Measurements from ENCODE around the gene CDH13.

Gene CDH13

DNA sequence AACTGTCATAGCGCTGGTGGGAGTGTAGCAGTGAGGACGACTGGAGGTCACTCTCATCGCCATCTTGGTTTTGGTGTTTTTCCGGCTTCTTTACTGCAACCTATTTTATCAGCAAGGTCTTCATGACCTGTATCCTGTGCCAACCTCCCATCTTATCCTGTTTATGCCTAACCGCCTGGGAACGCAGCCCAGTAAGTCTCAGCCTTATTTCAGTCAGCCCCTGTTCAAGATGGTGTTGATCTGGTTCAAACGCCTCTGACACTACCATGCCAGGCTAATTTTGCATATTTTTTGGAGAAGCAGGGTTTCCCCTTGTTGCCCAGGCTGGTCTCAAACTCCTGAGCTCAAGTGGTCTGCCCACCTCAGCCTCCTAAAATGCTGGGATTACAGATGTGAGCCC lies 1001.2 kb downstream of the CDH13 start:
- H3K27ac ChIP-seq (replicated peaks) = no peak overlapping the region
- TF ChIP-seq, protein P1, sequence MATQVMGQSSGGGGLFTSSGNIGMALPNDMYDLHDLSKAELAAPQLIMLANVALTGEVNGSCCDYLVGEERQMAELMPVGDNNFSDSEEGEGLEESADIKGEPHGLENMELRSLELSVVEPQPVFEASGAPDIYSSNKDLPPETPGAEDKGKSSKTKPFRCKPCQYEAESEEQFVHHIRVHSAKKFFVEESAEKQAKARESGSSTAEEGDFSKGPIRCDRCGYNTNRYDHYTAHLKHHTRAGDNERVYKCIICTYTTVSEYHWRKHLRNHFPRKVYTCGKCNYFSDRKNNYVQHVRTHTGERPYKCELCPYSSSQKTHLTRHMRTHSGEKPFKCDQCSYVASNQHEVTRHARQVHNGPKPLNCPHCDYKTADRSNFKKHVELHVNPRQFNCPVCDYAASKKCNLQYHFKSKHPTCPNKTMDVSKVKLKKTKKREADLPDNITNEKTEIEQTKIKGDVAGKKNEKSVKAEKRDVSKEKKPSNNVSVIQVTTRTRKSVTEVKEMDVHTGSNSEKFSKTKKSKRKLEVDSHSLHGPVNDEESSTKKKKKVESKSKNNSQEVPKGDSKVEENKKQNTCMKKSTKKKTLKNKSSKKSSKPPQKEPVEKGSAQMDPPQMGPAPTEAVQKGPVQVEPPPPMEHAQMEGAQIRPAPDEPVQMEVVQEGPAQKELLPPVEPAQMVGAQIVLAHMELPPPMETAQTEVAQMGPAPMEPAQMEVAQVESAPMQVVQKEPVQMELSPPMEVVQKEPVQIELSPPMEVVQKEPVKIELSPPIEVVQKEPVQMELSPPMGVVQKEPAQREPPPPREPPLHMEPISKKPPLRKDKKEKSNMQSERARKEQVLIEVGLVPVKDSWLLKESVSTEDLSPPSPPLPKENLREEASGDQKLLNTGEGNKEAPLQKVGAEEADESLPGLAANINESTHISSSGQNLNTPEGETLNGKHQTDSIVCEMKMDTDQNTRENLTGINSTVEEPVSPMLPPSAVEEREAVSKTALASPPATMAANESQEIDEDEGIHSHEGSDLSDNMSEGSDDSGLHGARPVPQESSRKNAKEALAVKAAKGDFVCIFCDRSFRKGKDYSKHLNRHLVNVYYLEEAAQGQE (IDR thresholded peaks at IDR 0.05; ENCODE audit: insufficient replicate concordance, low read depth) = no peak
- TF ChIP-seq, protein P2, sequence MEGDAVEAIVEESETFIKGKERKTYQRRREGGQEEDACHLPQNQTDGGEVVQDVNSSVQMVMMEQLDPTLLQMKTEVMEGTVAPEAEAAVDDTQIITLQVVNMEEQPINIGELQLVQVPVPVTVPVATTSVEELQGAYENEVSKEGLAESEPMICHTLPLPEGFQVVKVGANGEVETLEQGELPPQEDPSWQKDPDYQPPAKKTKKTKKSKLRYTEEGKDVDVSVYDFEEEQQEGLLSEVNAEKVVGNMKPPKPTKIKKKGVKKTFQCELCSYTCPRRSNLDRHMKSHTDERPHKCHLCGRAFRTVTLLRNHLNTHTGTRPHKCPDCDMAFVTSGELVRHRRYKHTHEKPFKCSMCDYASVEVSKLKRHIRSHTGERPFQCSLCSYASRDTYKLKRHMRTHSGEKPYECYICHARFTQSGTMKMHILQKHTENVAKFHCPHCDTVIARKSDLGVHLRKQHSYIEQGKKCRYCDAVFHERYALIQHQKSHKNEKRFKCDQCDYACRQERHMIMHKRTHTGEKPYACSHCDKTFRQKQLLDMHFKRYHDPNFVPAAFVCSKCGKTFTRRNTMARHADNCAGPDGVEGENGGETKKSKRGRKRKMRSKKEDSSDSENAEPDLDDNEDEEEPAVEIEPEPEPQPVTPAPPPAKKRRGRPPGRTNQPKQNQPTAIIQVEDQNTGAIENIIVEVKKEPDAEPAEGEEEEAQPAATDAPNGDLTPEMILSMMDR (IDR thresholded peaks at IDR 0.05; ENCODE audit: insufficient read depth, low read length) = no peak
- no peak for TF ChIP-seq POLR2AphosphoS5 (IDR thresholded peaks at IDR 0.05; ENCODE audit: low read depth)
- TF ChIP-seq SPI1 (IDR thresholded peaks at IDR 0.05; ENCODE audit: borderline replicate concordance, low read depth) = no peak
- no peak for TF ChIP-seq GABPA (IDR thresholded peaks at IDR 0.05; ENCODE audit: low read depth)
- no peaks in the 10 kb centered on the region for H3K27me3 ChIP-seq (ENCODE audit: insufficient read depth, poor library complexity, severe bottlenecking)
- no peak for DNase-seq (ENCODE audit: low read depth in 1 of 2, low spot score in 1 of 2)
- H3K4me3 ChIP-seq (replicated peaks; ENCODE audit: insufficient read depth, low read length) = no peak overlapping the region

- no peak overlapping the region for H3K27ac ChIP-seq (replicated peaks)
- DNase-seq (ENCODE audit: low read depth in 1 of 2, low spot score in 1 of 2) = no peak
- no peak for TF ChIP-seq GABPA (IDR thresholded peaks at IDR 0.05; ENCODE audit: low read depth)
- TF ChIP-seq SPI1 (IDR thresholded peaks at IDR 0.05; ENCODE audit: borderline replicate concordance, low read depth) = no peak
- TF ChIP-seq, protein P2 (IDR thresholded peaks at IDR 0.05; ENCODE audit: insufficient read depth, low read length) = no peak
- TF ChIP-seq, protein P1 (IDR thresholded peaks at IDR 0.05; ENCODE audit: insufficient replicate concordance, low read depth) = no peak
- no peak for TF ChIP-seq POLR2AphosphoS5 (IDR thresholded peaks at IDR 0.05; ENCODE audit: low read depth)
- no peak overlapping the region for H3K4me3 ChIP-seq (replicated peaks; ENCODE audit: insufficient read depth, low read length)
- H3K27me3 ChIP-seq (ENCODE audit: insufficient read depth, poor library complexity, severe bottlenecking) = no peaks in the 10 kb centered on the region
These were observed 1002.7 kb downstream of the CDH13 start for GRCh38 chr16:83629426-83629825.

GRCh38 chr16:83629836-83630235 lies 1003.1 kb downstream of the CDH13 start:
- TF ChIP-seq GABPA (IDR thresholded peaks at IDR 0.05; ENCODE audit: low read depth) = no peak
- no peak for TF ChIP-seq SPI1 (IDR thresholded peaks at IDR 0.05; ENCODE audit: borderline replicate concordance, low read depth)
- TF ChIP-seq POLR2AphosphoS5 (IDR thresholded peaks at IDR 0.05; ENCODE audit: low read depth) = no peak
- TF ChIP-seq, protein P2 (IDR thresholded peaks at IDR 0.05; ENCODE audit: insufficient read depth, low read length) = no peak
- TF ChIP-seq, protein P1 (IDR thresholded peaks at IDR 0.05; ENCODE audit: insufficient replicate concordance, low read depth) = no peak
- Histone ChIP-seq H3K27me3 (ENCODE audit: insufficient read depth, poor library complexity, severe bottlenecking) (no peaks in the 10 kb centered on the region), H3K4me3 (replicated peaks; ENCODE audit: insufficient read depth, low read length) (no peak overlapping the region), H3K27ac (replicated peaks) (no peak overlapping the region)
- DNase-seq (ENCODE audit: low read depth in 1 of 2, low spot score in 1 of 2) = no peak
